ENCODE data around the gene PKN3.

Gene PKN3

GRCh38 chr9:128768606-128769005, 66.3 kb downstream of the PKN3 start:
- no peaks in the 10 kb centered on the region for H3K4me1 ChIP-seq (ENCODE audit: insufficient read depth, poor library complexity, severe bottlenecking)
- no peaks in the 10 kb centered on the region for H3K9me3 ChIP-seq (ENCODE audit: severe bottlenecking)
- no peaks in the 10 kb centered on the region for H3K27me3 ChIP-seq (ENCODE audit: insufficient read depth, poor library complexity, severe bottlenecking)
- no peak for ATAC-seq (ENCODE audit: low read depth)
- DNase-seq (ENCODE audit: low spot score): no peak
- no peaks in the 10 kb centered on the region for H3K36me3 ChIP-seq (ENCODE audit: low read depth)
- H3K4me3 ChIP-seq (ENCODE audit: severe bottlenecking): no peak overlapping the region
- no peak overlapping the region for H3K27ac ChIP-seq (ENCODE audit: poor library complexity, severe bottlenecking)
- TF ChIP-seq CTCF (IDR thresholded peaks at IDR 0.05; ENCODE audit: poor library complexity, severe bottlenecking): no peak
